ENCODE results near the gene SKP2.
"Not testable (repeated sequence)": the region's sequence is repeated elsewhere in the genome, so short reads cannot be mapped to it uniquely, and the experiment has no call there.

The SKP2 gene

GRCh38 chr5:36151434-36152323 lies at the start of gene SKP2, which contains the start of gene LMBRD2:
Gene SKP2, plus strand, starts transcription at chr5:36152111. Its CDS starts 152 bp downstream, at chr5:36152263.
Gene LMBRD2, minus strand, starts transcription at chr5:36151887. Its CDS starts 8,538 bp downstream, at chr5:36143349.
- DNase-seq (ENCODE audit: low read depth in 3 of 3): peak; percentile 87 to 97 (median 95)

- DNase-seq (ENCODE audit: low read depth in 3 of 3): no peak
Observed at GRCh38 chr5:36105819-36106218, 46.1 kb upstream of the SKP2 start.

GRCh38 chr5:36108758-36109460 lies 43.0 kb upstream of the SKP2 start:
- DNase-seq (ENCODE audit: low read depth in 3 of 3): no peak

GRCh38 chr5:36111238-36111637 lies 40.7 kb upstream of the SKP2 start:
- no peak for DNase-seq (ENCODE audit: low read depth in 3 of 3)

GRCh38 chr5:36125868-36126267 lies 26.0 kb upstream of the SKP2 start:
- DNase-seq (ENCODE audit: low read depth in 3 of 3): no peak

- no peak for DNase-seq (ENCODE audit: low read depth in 3 of 3)
Observed at GRCh38 chr5:36128795-36129194, 23.1 kb upstream of the SKP2 start.

GRCh38 chr5:36129666-36130065 lies 22.2 kb upstream of the SKP2 start:
- not testable (repeated sequence) for DNase-seq (ENCODE audit: low read depth in 3 of 3)

GRCh38 chr5:36133009-36133408 lies 18.9 kb upstream of the SKP2 start:
- DNase-seq (ENCODE audit: low read depth in 3 of 3): not testable (repeated sequence)

- no peak for DNase-seq (ENCODE audit: low read depth in 3 of 3)
Observed at GRCh38 chr5:36135988-36136387, 15.9 kb upstream of the SKP2 start.

GRCh38 chr5:36136581-36136980 lies 15.3 kb upstream of the SKP2 start:
- DNase-seq (ENCODE audit: low read depth in 3 of 3): no peak

GRCh38 chr5:36138900-36139683 lies 12.8 kb upstream of the SKP2 start:
- no peak for DNase-seq (ENCODE audit: low read depth in 3 of 3)

- DNase-seq (ENCODE audit: low read depth in 3 of 3): no peak
Observed at GRCh38 chr5:36145311-36145710, 6.6 kb upstream of the SKP2 start.

- no peak for DNase-seq (ENCODE audit: low read depth in 3 of 3)
Observed at GRCh38 chr5:36146390-36146789, 5.5 kb upstream of the SKP2 start.

- DNase-seq (ENCODE audit: low read depth in 3 of 3): no peak
Observed at GRCh38 chr5:36147681-36148080, 4.2 kb upstream of the SKP2 start.

- peak; percentile 28 to 49 (median 45) for DNase-seq (ENCODE audit: low read depth in 3 of 3)
Observed at GRCh38 chr5:36150676-36151433, 1.1 kb upstream of the SKP2 start.

- no peak for DNase-seq (ENCODE audit: low read depth in 3 of 3)
Observed at GRCh38 chr5:36152324-36153297, 700 bp downstream of the SKP2 start.

GRCh38 chr5:36153298-36153677 lies 1.4 kb downstream of the SKP2 start:
- DNase-seq (ENCODE audit: low read depth in 3 of 3): no peak

- DNase-seq (ENCODE audit: low read depth in 3 of 3): no peak
Observed at GRCh38 chr5:36153726-36154125, 1.8 kb downstream of the SKP2 start.

- DNase-seq (ENCODE audit: low read depth in 3 of 3): no peak
Observed at GRCh38 chr5:36155291-36155690, 3.4 kb downstream of the SKP2 start.

- no peak for DNase-seq (ENCODE audit: low read depth in 3 of 3)
Observed at GRCh38 chr5:36156121-36156601, 4.2 kb downstream of the SKP2 start.

Measured in stimulated activated CD4-positive, alpha-beta T cell treated with anti-CD3 and anti-CD28 coated beads, TNF-alpha, amount 100 ng/mL, for 48 hours (primary cell).